Measurements from ENCODE around the gene NBPF9.
"Not testable (repeated sequence)": the region's sequence is repeated elsewhere in the genome, so short reads cannot be mapped to it uniquely, and the experiment has no call there.

GRCh38 chr1:149102574-149102973, 777 bp downstream of the NBPF9 start:
- TF ChIP-seq, protein P1, sequence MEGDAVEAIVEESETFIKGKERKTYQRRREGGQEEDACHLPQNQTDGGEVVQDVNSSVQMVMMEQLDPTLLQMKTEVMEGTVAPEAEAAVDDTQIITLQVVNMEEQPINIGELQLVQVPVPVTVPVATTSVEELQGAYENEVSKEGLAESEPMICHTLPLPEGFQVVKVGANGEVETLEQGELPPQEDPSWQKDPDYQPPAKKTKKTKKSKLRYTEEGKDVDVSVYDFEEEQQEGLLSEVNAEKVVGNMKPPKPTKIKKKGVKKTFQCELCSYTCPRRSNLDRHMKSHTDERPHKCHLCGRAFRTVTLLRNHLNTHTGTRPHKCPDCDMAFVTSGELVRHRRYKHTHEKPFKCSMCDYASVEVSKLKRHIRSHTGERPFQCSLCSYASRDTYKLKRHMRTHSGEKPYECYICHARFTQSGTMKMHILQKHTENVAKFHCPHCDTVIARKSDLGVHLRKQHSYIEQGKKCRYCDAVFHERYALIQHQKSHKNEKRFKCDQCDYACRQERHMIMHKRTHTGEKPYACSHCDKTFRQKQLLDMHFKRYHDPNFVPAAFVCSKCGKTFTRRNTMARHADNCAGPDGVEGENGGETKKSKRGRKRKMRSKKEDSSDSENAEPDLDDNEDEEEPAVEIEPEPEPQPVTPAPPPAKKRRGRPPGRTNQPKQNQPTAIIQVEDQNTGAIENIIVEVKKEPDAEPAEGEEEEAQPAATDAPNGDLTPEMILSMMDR (IDR thresholded peaks at IDR 0.05) = not testable (repeated sequence)
- not testable (repeated sequence) for TF ChIP-seq EZH2phosphoT487, EZH2 (IDR thresholded peaks at IDR 0.05)
